Stimulated activated CD4-positive, alpha-beta T cell treated with anti-CD3 and anti-CD28 coated beads, Interleukin-15, amount 100 ng/mL, for 48 hours (primary cell): Measurements from ENCODE around the gene PCDHB12.
"Not testable (repeated sequence)": the region's sequence is repeated elsewhere in the genome, so short reads cannot be mapped to it uniquely, and the experiment has no call there.

Source experiments
- DNase-seq, 2 donors: peaks; one replicate each; pipeline ENCODE4 v3.0.0-alpha.2; 2020; ENCODE audit warnings: low read depth in 2 of 2

Gene PCDHB12

GRCh38 chr5:141208478-141208877, at the start of gene PCDHB12:
TSS of gene PCDHB12 (plus strand) at chr5:141208719. CDS start at chr5:141208908, 189 bp downstream.
- DNase-seq = no peak

GRCh38 chr5:141172381-141173204, 35.9 kb upstream of the PCDHB12 start, which contains the start of gene PCDHB7:
TSS of gene PCDHB7 (plus strand) at chr5:141172644. CDS start at chr5:141172836, 192 bp downstream.
- no peak for DNase-seq

- DNase-seq = not testable (repeated sequence)
Observed at GRCh38 chr5:141174291-141175104, 34.0 kb upstream of the PCDHB12 start.

- DNase-seq = no peak
Observed at GRCh38 chr5:141175933-141176332, 32.6 kb upstream of the PCDHB12 start.

GRCh38 chr5:141177577-141178191, 30.8 kb upstream of the PCDHB12 start, which contains the start of gene PCDHB8:
TSS of gene PCDHB8 (plus strand) at chr5:141177790. CDS start at chr5:141178035, 245 bp downstream.
- not testable (repeated sequence) for DNase-seq

- DNase-seq = not testable (repeated sequence)
Observed at GRCh38 chr5:141179371-141179770, 29.1 kb upstream of the PCDHB12 start.

GRCh38 chr5:141179876-141180275, 28.6 kb upstream of the PCDHB12 start:
- not testable (repeated sequence) for DNase-seq

- no peak for DNase-seq
Observed at GRCh38 chr5:141180313-141180712, 28.2 kb upstream of the PCDHB12 start.

- DNase-seq = no peak
Observed at GRCh38 chr5:141182248-141182647, 26.3 kb upstream of the PCDHB12 start, which contains the start of gene PCDHB16. TSS of gene PCDHB16 (plus strand) at chr5:141182387. CDS start at chr5:141182560, 173 bp downstream.

- DNase-seq = not testable (repeated sequence)
Observed at GRCh38 chr5:141184117-141184855, 24.2 kb upstream of the PCDHB12 start.

- peak in 1 of 2 donors; percentile 11 for DNase-seq
Observed at GRCh38 chr5:141186897-141187512, 21.5 kb upstream of the PCDHB12 start, which contains the start of gene PCDHB9. TSS of gene PCDHB9 (plus strand) at chr5:141187161. CDS start at chr5:141187319, 158 bp downstream.

- not testable (repeated sequence) for DNase-seq
Observed at GRCh38 chr5:141188682-141189081, 19.8 kb upstream of the PCDHB12 start.

GRCh38 chr5:141189131-141189530, 19.4 kb upstream of the PCDHB12 start:
- DNase-seq = not testable (repeated sequence)

GRCh38 chr5:141192110-141192725, 16.3 kb upstream of the PCDHB12 start, which contains the start of gene PCDHB10:
TSS of gene PCDHB10 (plus strand) at chr5:141192353. CDS start at chr5:141192553, 200 bp downstream.
- DNase-seq = no peak

GRCh38 chr5:141194332-141194731, 14.2 kb upstream of the PCDHB12 start:
- DNase-seq = not testable (repeated sequence)

GRCh38 chr5:141196363-141196762, 12.2 kb upstream of the PCDHB12 start:
- no peak for DNase-seq

- no peak for DNase-seq
Observed at GRCh38 chr5:141199359-141200235, 8.9 kb upstream of the PCDHB12 start, which contains the start of gene PCDHB11. TSS of gene PCDHB11 (plus strand) at chr5:141199627. CDS start at chr5:141199775, 148 bp downstream.

GRCh38 chr5:141201126-141201525, 7.4 kb upstream of the PCDHB12 start:
- DNase-seq = not testable (repeated sequence)

GRCh38 chr5:141201646-141202045, 6.9 kb upstream of the PCDHB12 start:
- not testable (repeated sequence) for DNase-seq
